ENCODE results near the gene CCL20. TPM values are rescaled to one million over a fixed set of nuclear protein-coding genes. Genes with fewer than 3 reads are reported as not detected.
A peak's percentile ranks its signal among the peaks of the same experiment; 100 is the strongest.

Gene CCL20
- total and polyA plus RNA-seq, 2 of the 13 experiments (the other 11 are each of a cell fraction or from before 2014, with no cell fraction given) = 223 to 903 TPM

- TF ChIP-seq GABPA (IDR thresholded peaks at IDR 0.05; ENCODE audit: low read depth, low read length) (no peak), GABPA (CRISPR knock-in tag; IDR thresholded peaks at IDR 0.05; ENCODE audit: low read depth) (0 out of 2 replicates have a peak, but pooled peaks have one; percentile 16), NPAS2 (CRISPR knock-in tag; IDR thresholded peaks at IDR 0.05; ENCODE audit: borderline replicate concordance) (no peak), ZNF503 (CRISPR knock-in tag; IDR thresholded peaks at IDR 0.05) (0 out of 2 replicates have a peak, but pooled peaks have one; percentile 17), ATRX (CRISPR knock-in tag; IDR thresholded peaks at IDR 0.05; ENCODE audit: borderline replicate concordance) (no peak), RELA (CRISPR knock-in tag; IDR thresholded peaks at IDR 0.05) (no peak), ZNF691 (CRISPR knock-in tag; IDR thresholded peaks at IDR 0.05; ENCODE audit: borderline replicate concordance, low read depth) (no peak), ATF6 (CRISPR knock-in tag; conservative IDR thresholded peaks at IDR 0.05) (no peak), YY1 (IDR thresholded peaks at IDR 0.05; ENCODE audit: insufficient read depth, insufficient replicate concordance, low read depth, low read length) (no peak), HES4 (CRISPR knock-in tag; IDR thresholded peaks at IDR 0.05; ENCODE audit: borderline replicate concordance) (no peak), TSC22D2 (CRISPR knock-in tag; IDR thresholded peaks at IDR 0.05; ENCODE audit: borderline replicate concordance) (0 out of 2 replicates have a peak, but pooled peaks have one; percentile 79), ZNF276 (CRISPR knock-in tag; IDR thresholded peaks at IDR 0.05; ENCODE audit: low read depth) (no peak), PHF5A (CRISPR knock-in tag; IDR thresholded peaks at IDR 0.05; ENCODE audit: low read depth, unreplicated experiment) (peak; percentile 2), NCOA5 (CRISPR knock-in tag; IDR thresholded peaks at IDR 0.05) (peak; percentile 85; the same call in 1 of the 2 replicates), ZNF337 (CRISPR knock-in tag; IDR thresholded peaks at IDR 0.05; ENCODE audit: borderline replicate concordance, low read depth) (no peak; the same call in 1 of the 2 replicates), CHD2 (IDR thresholded peaks at IDR 0.05; ENCODE audit: low read depth, low read length) (peak; percentile 68), TCF7 (IDR thresholded peaks at IDR 0.05; ENCODE audit: low read depth) (peak; percentile 31; the same call in 1 of the 2 replicates), ZNF232 (CRISPR knock-in tag; IDR thresholded peaks at IDR 0.05; ENCODE audit: borderline replicate concordance) (0 out of 2 replicates have a peak, but pooled peaks have one; percentile 43), MAX (IDR thresholded peaks at IDR 0.05) (peak; percentile 28), ZBTB25 (CRISPR knock-in tag; IDR thresholded peaks at IDR 0.05) (no peak), GATAD1 (CRISPR knock-in tag; IDR thresholded peaks at IDR 0.05) (no peak)
These were observed 4.4 kb downstream of the CCL20 start (continued) for GRCh38 chr2:227817850-227818674.
